NK-92 (cell line): ENCODE measurements around the gene MYCT1.
"Not testable (repeated sequence)": the region's sequence is repeated elsewhere in the genome, so short reads cannot be mapped to it uniquely, and the experiment has no call there.

Experiments
- DNase-seq: peaks from one replicate; lab custom pipeline; 2025; ENCODE audit not compliant: unreplicated experiment; lab: John Stamatoyannopoulos, UW

The MYCT1 gene

DNA sequence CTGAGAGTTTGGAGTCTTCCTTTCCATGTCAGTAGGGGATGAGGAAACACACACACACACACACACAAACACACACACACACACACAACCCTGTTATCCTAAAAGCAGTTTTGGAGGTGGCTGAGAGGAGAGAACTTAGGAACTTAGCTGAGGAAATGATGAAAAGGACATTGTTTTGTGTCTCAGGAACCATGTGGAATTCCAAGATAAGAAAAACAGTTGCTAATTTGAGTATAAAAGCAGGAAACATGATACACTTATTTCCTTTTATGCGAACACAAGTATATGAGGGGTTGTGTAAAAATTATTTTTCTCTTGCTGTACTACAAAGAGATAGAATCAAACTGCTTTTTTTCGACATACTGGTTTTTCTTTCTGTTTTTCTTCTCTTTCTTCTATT, at the start of gene MYCT1:
MYCT1 (plus strand) TSS at position 264 of the 400 bp plus-strand sequence; CDS start at position 270, 6 bp downstream.
- DNase-seq, result no peak

DNA sequence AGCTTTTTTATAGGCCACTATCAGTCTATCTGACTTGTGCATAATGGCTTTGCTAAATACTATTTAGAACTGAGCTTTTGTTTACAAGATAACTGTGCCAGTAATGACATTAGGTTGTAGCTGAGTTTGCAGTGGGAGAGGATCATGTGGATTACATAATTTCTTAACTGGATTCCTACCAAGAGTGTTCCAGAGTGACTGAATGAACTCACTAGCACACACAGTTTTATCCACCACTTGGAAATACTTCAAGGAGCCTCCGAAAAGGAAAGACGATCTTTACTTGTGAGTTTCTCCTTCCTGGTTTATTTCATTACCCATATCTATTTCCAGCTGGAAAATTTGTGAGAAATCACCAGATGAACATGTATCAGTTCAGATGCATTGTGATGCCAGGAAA, 49.6 kb upstream of the MYCT1 start:
- DNase-seq, result no peak

- DNase-seq, result no peak
These were observed 45.7 kb upstream of the MYCT1 start for GRCh38 chr6:152651986-152652385.

- DNase-seq, result no peak
These were observed 35.9 kb upstream of the MYCT1 start for GRCh38 chr6:152661776-152662175.

- no peak for DNase-seq
These were observed 27.8 kb upstream of the MYCT1 start for GRCh38 chr6:152669895-152670294.

DNA sequence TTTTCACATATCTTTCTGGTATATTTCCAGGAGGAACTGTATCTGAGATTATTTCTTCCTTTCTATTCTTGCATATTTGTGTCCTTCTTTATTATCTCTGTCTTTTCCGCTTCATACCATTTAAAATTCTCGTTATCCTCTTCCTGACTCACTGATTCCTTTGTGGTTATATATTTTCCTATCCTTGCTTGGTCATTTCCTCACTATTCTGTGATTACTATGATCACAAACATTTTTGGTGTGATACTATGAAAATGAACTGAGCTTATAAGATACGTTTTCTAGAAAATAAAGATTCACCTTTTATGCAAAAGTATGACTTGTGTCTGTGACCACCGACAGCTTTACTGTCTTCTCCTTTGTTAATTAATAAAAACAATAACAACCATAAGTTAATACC, 26.5 kb upstream of the MYCT1 start:
- DNase-seq, result no peak

GRCh38 chr6:152673236-152673635, 24.5 kb upstream of the MYCT1 start:
- DNase-seq, result no peak

GRCh38 chr6:152680151-152680550, 17.5 kb upstream of the MYCT1 start:
- no peak for DNase-seq

GRCh38 chr6:152680879-152681517, 16.7 kb upstream of the MYCT1 start:
- DNase-seq, result no peak

- DNase-seq, result no peak
These were observed 15.6 kb upstream of the MYCT1 start for GRCh38 chr6:152682141-152682540.

GRCh38 chr6:152682935-152683334, 14.8 kb upstream of the MYCT1 start:
- not testable (repeated sequence) for DNase-seq

- no peak for DNase-seq
These were observed 11.9 kb upstream of the MYCT1 start for GRCh38 chr6:152685819-152686218.

DNA sequence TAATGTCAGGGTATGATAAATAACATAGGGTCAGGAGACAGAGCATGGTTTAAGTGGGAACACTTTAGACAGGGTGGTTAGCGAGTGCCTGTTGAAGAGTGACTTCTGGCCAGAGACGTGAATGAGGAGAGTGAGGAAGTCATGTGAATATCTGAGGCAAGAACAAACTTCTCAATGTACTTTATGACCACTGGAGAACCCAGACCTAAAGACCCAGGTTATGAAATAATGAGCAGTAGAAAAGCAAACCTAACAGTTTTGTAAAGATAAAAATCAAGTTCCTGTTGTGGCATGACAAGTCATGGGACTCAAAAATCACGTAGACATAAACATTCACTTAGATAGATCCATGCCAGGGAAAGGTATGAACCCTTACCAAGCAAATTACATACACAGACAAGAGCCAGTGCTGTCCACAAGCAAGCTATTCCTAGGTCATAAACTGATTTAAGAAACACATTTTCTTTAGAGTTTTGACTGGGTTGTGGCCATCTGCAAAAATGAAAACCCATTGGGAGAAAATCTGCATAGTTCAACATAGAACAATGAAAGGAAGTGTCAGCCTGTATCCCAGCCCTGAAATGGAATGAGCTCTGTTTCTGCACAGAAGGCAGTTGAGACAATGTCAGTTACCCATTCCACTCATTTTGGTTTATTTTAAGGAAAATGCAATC, 2.2 kb upstream of the MYCT1 start:
- no peak for DNase-seq

- no peak for DNase-seq
These were observed 1.2 kb upstream of the MYCT1 start for GRCh38 chr6:152696522-152696921.

DNA sequence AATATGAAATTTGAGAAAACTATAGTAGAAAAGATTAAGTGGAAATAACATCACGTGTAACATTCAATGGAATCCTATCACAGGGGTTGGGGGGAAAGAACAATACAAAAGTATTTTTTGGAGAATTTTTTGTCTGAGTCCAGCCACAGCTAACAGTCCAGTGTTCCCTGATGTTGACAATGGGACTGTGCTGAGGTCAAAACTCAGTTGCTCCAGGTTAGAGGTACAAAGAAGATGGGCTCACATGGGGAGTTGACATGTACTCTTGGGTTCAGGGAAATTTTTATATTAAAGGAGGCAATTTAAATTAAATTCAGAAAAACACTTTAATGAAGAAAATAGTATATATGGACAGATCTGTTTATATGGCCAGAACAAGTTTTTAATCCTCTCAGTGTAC, 995 bp downstream of the MYCT1 start:
- no peak for DNase-seq

DNA sequence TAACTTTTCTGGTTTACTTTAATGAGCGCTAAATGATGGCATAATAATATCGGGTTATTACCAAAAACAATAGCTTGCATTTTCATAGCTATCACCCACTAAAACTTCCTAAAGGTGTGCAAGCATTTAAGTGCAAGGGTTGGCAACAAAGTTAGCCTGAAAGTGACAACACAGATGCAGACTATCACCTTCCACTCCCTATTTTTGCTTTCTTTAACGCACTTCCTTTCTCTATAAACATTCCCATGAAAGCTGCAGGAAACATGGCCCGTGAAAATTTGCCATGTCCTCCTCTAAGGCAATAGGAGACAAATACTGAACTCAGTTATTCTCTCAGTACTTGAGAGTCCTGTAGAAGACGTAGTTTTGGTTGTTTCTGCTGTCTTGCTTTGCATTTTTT, 2.7 kb downstream of the MYCT1 start:
- no peak for DNase-seq

- no peak for DNase-seq
These were observed 3.6 kb downstream of the MYCT1 start for GRCh38 chr6:152701081-152701862.

DNA sequence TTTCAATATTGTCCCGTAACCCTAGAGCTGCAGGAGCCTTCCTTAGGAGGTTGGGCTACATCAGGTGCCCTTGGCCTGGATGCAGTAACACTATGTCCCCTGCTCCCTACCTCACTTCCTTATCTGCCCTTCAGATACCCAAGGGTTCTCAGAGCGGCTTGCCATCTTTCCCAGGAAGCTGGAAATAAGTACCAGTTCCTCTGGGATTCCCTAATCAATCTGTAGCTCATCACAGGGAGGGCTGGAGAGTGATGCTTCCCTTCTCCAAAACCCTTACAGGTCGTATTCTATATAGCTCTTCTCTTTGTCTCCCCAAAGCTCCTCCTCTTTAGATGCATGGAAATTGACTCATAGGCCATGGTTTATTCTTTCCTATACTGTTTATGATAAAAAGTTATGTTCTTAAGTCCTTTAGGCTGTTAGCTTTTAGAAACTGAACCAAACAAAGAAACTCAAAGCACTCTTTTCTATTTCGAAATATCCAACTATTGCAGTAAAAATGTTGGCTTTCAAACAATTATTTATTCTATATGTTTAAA, 4.2 kb downstream of the MYCT1 start:
- no peak for DNase-seq

- DNase-seq, result not testable (repeated sequence)
These were observed 6.1 kb downstream of the MYCT1 start for GRCh38 chr6:152703750-152704149.

GRCh38 chr6:152705327-152705726, 7.6 kb downstream of the MYCT1 start:
- no peak for DNase-seq

- DNase-seq, result no peak
These were observed 18.6 kb downstream of the MYCT1 start for GRCh38 chr6:152716322-152716721.

- DNase-seq, result no peak
These were observed 23.3 kb downstream of the MYCT1 start for GRCh38 chr6:152720974-152721373.
